ENCODE data around the gene GIGYF1.

GIGYF1 gene

GRCh38 chr7:100686822-100687211, 7.2 kb downstream of the GIGYF1 start:
- Mint-ChIP-seq H3K36me3 (ENCODE audit: low read depth) (peaks cover 15% of the 10 kb centered on the region), H3K4me3 (no peak overlapping the region), H3K27ac (no peak overlapping the region), H3K9me3 (no peaks in the 10 kb centered on the region), H3K27me3 (ENCODE audit: low read depth, poor library complexity) (no peaks in the 10 kb centered on the region), H3K4me1 (peaks cover 27% of the 10 kb centered on the region)
- DNase-seq: no peak
- TF ChIP-seq CTCF (IDR thresholded peaks at IDR 0.05): no peak

- Mint-ChIP-seq H3K9me3 (no peaks in the 10 kb centered on the region), H3K4me1 (peaks cover 22% of the 10 kb centered on the region), H3K27ac (no peak overlapping the region), H3K4me3 (no peak overlapping the region), H3K27me3 (ENCODE audit: low read depth, poor library complexity) (no peaks in the 10 kb centered on the region), H3K36me3 (ENCODE audit: low read depth) (peaks cover 15% of the 10 kb centered on the region)
- no peak for TF ChIP-seq CTCF (IDR thresholded peaks at IDR 0.05)
- no peak for DNase-seq
Measured at GRCh38 chr7:100686201-100686821, 7.7 kb downstream of the GIGYF1 start.

GRCh38 chr7:100685631-100686145, 8.4 kb downstream of the GIGYF1 start:
- no peaks in the 10 kb centered on the region for H3K27me3 Mint-ChIP-seq (ENCODE audit: low read depth, poor library complexity)
- H3K4me3 Mint-ChIP-seq: no peak overlapping the region
- no peak for TF ChIP-seq CTCF (IDR thresholded peaks at IDR 0.05)
- peaks cover 15% of the 10 kb centered on the region for H3K36me3 Mint-ChIP-seq (ENCODE audit: low read depth)
- H3K9me3 Mint-ChIP-seq: no peaks in the 10 kb centered on the region
- H3K27ac Mint-ChIP-seq: peak overlapping the region; percentile 66
- DNase-seq: no peak
- peaks cover 21% of the 10 kb centered on the region for H3K4me1 Mint-ChIP-seq

GRCh38 chr7:100685049-100685605, 8.9 kb downstream of the GIGYF1 start:
- no peak for TF ChIP-seq CTCF (IDR thresholded peaks at IDR 0.05)
- Mint-ChIP-seq H3K4me3 (no peak overlapping the region), H3K9me3 (no peaks in the 10 kb centered on the region), H3K4me1 (peaks cover 23% of the 10 kb centered on the region), H3K27ac (no peak overlapping the region), H3K36me3 (ENCODE audit: low read depth) (peaks cover 18% of the 10 kb centered on the region), H3K27me3 (ENCODE audit: low read depth, poor library complexity) (no peaks in the 10 kb centered on the region)
- no peak for DNase-seq

GRCh38 chr7:100684534-100685042, 9.5 kb downstream of the GIGYF1 start:
- H3K27me3 Mint-ChIP-seq (ENCODE audit: low read depth, poor library complexity): no peaks in the 10 kb centered on the region
- H3K4me1 Mint-ChIP-seq: peaks cover 22% of the 10 kb centered on the region
- TF ChIP-seq CTCF (IDR thresholded peaks at IDR 0.05): no peak
- H3K36me3 Mint-ChIP-seq (ENCODE audit: low read depth): peaks cover 21% of the 10 kb centered on the region
- no peak overlapping the region for H3K4me3 Mint-ChIP-seq
- H3K27ac Mint-ChIP-seq: no peak overlapping the region
- DNase-seq: no peak
- no peaks in the 10 kb centered on the region for H3K9me3 Mint-ChIP-seq

Measured in nephron progenitor cell (in vitro differentiated cells).